ENCODE data around the gene UFC1. TPM values are rescaled to one million over a fixed set of nuclear protein-coding genes. Genes with fewer than 3 reads are reported as not detected.
A peak's percentile ranks its signal among the peaks of the same experiment; 100 is the strongest.

The UFC1 gene
- total RNA-seq, 1 donor from 2014 or later, result 91.0 TPM

- DNase-seq (ENCODE audit: low read depth) (no peak), FAIRE-seq (no peak)
- no peaks in the 10 kb centered on the region for H3K27me3 ChIP-seq (ENCODE audit: insufficient read depth, low read length)
- Mint-ChIP-seq H3K9me3 (ENCODE audit: unreplicated experiment) (no peaks in the 10 kb centered on the region), H3K4me1 (ENCODE audit: low read depth, unreplicated experiment) (peaks cover 20% of the 10 kb centered on the region), H3K4me3 (ENCODE audit: unreplicated experiment) (peak overlapping the region; percentile 47), H3K27ac (ENCODE audit: unreplicated experiment) (peak overlapping the region; percentile 84), H3K27me3 (ENCODE audit: low read depth, unreplicated experiment) (no peaks in the 10 kb centered on the region), H3K36me3 (ENCODE audit: low read depth, unreplicated experiment) (peaks cover 45% of the 10 kb centered on the region)
- peaks cover 21% of the 10 kb centered on the region for H3K36me3 ChIP-seq (ENCODE audit: insufficient read depth, low read length)
- H2AFZ ChIP-seq (ENCODE audit: low read depth, low read length), result no peak overlapping the region
- H3K27ac ChIP-seq (ENCODE audit: low read depth, low read length), result peak overlapping the region; percentile 73
- H4K20me1 ChIP-seq (ENCODE audit: insufficient read depth, low read length), result peaks cover 14% of the 10 kb centered on the region
- peaks cover 19% of the 10 kb centered on the region for H3K79me2 ChIP-seq (ENCODE audit: insufficient read depth, low read length)
- H3K4me2 ChIP-seq (ENCODE audit: low read length), result no peak overlapping the region
- H3K4me1 ChIP-seq (ENCODE audit: insufficient read depth, low read length), result peaks cover 20% of the 10 kb centered on the region
- TF ChIP-seq CTCF (IDR thresholded peaks at IDR 0.05; ENCODE audit: insufficient read depth, low read depth, low read length) (no peak), EZH2 (IDR thresholded peaks at IDR 0.05; ENCODE audit: insufficient read depth, low read length) (no peak)
- peak overlapping the region; percentile 57 for H3K9ac ChIP-seq (ENCODE audit: low read length)
- no peak overlapping the region for H3K4me3 ChIP-seq (ENCODE audit: insufficient read depth, low read depth, low read length)
- H3K9me3 ChIP-seq (ENCODE audit: insufficient read depth, low read depth, low read length), result no peaks in the 10 kb centered on the region
Observed at GRCh38 chr1:161172349-161172748, 18.6 kb downstream of the UFC1 start.

GRCh38 chr1:161172776-161173376 is 19.1 kb downstream of the UFC1 start:
- Histone ChIP-seq H3K36me3 (ENCODE audit: insufficient read depth, low read length) (peaks cover 21% of the 10 kb centered on the region), H2AFZ (ENCODE audit: low read depth, low read length) (no peak overlapping the region), H3K27me3 (ENCODE audit: insufficient read depth, low read length) (no peaks in the 10 kb centered on the region), H4K20me1 (ENCODE audit: insufficient read depth, low read length) (peaks cover 14% of the 10 kb centered on the region), H3K9me3 (ENCODE audit: insufficient read depth, low read depth, low read length) (no peaks in the 10 kb centered on the region), H3K79me2 (ENCODE audit: insufficient read depth, low read length) (peaks cover 19% of the 10 kb centered on the region), H3K4me2 (ENCODE audit: low read length) (peak overlapping the region; percentile 39), H3K27ac (ENCODE audit: low read depth, low read length) (peak overlapping the region; percentile 73), H3K4me3 (ENCODE audit: insufficient read depth, low read depth, low read length) (no peak overlapping the region), H3K4me1 (ENCODE audit: insufficient read depth, low read length) (peaks cover 23% of the 10 kb centered on the region), H3K9ac (ENCODE audit: low read length) (peak overlapping the region; percentile 57)
- peak overlapping the region; percentile 9 for H3K4me3 Mint-ChIP-seq (ENCODE audit: unreplicated experiment)
- peak; percentile 69 for DNase-seq (ENCODE audit: low read depth)
- no peaks in the 10 kb centered on the region for H3K27me3 Mint-ChIP-seq (ENCODE audit: low read depth, unreplicated experiment)
- no peak for FAIRE-seq
- peak overlapping the region; percentile 84 for H3K27ac Mint-ChIP-seq (ENCODE audit: unreplicated experiment)
- peaks cover 20% of the 10 kb centered on the region for H3K4me1 Mint-ChIP-seq (ENCODE audit: low read depth, unreplicated experiment)
- TF ChIP-seq EZH2 (IDR thresholded peaks at IDR 0.05; ENCODE audit: insufficient read depth, low read length), result no peak
- TF ChIP-seq CTCF (IDR thresholded peaks at IDR 0.05; ENCODE audit: insufficient read depth, low read depth, low read length), result no peak
- peaks cover 45% of the 10 kb centered on the region for H3K36me3 Mint-ChIP-seq (ENCODE audit: low read depth, unreplicated experiment)
- no peaks in the 10 kb centered on the region for H3K9me3 Mint-ChIP-seq (ENCODE audit: unreplicated experiment)

GRCh38 chr1:161173711-161174110 is 19.9 kb downstream of the UFC1 start:
- Mint-ChIP-seq H3K4me1 (ENCODE audit: low read depth, unreplicated experiment) (peaks cover 23% of the 10 kb centered on the region), H3K27me3 (ENCODE audit: low read depth, unreplicated experiment) (no peaks in the 10 kb centered on the region), H3K4me3 (ENCODE audit: unreplicated experiment) (no peak overlapping the region), H3K36me3 (ENCODE audit: low read depth, unreplicated experiment) (peaks cover 45% of the 10 kb centered on the region), H3K27ac (ENCODE audit: unreplicated experiment) (no peak overlapping the region), H3K9me3 (ENCODE audit: unreplicated experiment) (no peaks in the 10 kb centered on the region)
- Histone ChIP-seq H2AFZ (ENCODE audit: low read depth, low read length) (no peak overlapping the region), H3K9ac (ENCODE audit: low read length) (no peak overlapping the region), H3K4me2 (ENCODE audit: low read length) (peak overlapping the region; percentile 39), H3K4me3 (ENCODE audit: insufficient read depth, low read depth, low read length) (no peak overlapping the region), H4K20me1 (ENCODE audit: insufficient read depth, low read length) (peaks cover 14% of the 10 kb centered on the region), H3K27ac (ENCODE audit: low read depth, low read length) (peak overlapping the region; percentile 73), H3K79me2 (ENCODE audit: insufficient read depth, low read length) (peaks cover 19% of the 10 kb centered on the region), H3K36me3 (ENCODE audit: insufficient read depth, low read length) (peaks cover 21% of the 10 kb centered on the region), H3K27me3 (ENCODE audit: insufficient read depth, low read length) (no peaks in the 10 kb centered on the region), H3K4me1 (ENCODE audit: insufficient read depth, low read length) (peaks cover 23% of the 10 kb centered on the region), H3K9me3 (ENCODE audit: insufficient read depth, low read depth, low read length) (no peaks in the 10 kb centered on the region)
- DNase-seq (ENCODE audit: low read depth) (no peak), FAIRE-seq (no peak)
- TF ChIP-seq EZH2 (IDR thresholded peaks at IDR 0.05; ENCODE audit: insufficient read depth, low read length) (no peak), CTCF (IDR thresholded peaks at IDR 0.05; ENCODE audit: insufficient read depth, low read depth, low read length) (no peak)
